ENCODE data around the gene FOXN1. TPM values are rescaled to one million over a fixed set of nuclear protein-coding genes. Genes with fewer than 3 reads are reported as not detected.

The FOXN1 gene
- total and polyA plus RNA-seq, 2 of the 13 experiments (the other 11 are each of a cell fraction or from before 2014, with no cell fraction given): 0.01 TPM; not detected in 1

DNA sequence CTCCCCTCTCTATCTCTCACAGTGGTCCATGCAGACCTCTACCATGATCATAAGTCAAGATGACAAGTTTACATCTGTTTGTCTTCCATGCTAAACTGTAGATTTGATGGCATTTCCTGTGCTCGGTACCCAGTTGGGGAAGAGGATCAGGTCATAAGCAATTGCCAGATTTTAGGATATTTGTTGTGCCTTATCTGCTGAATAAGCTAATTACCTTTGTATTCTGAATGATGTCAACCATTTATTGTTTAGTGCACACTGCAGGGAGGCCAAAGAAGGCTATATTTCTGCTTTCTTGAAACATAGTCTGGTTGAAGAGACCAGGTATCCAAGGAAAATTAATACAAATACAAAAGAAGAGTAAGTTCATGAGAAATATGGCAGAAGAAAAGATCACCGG lies 76.4 kb downstream of the FOXN1 start:
- BruUV-seq (replicated peaks): no TSS peak
- H2AFZ ChIP-seq (ENCODE audit: low read length): no peak overlapping the region
- peaks cover 48 to 84% of the 10 kb centered on the region in 2 experiments for H3K36me3 ChIP-seq (replicated peaks in 1 of 2; ENCODE audit: control insufficient read depth in 1 of 2, insufficient read depth in 2 of 2, low read length in 2 of 2)
- WGBS (ENCODE audit: low lambda C conversion rate): 93% methylated on average over 2 of the region's 2 CpGs
- TF ChIP-seq ZBTB1 (CRISPR knock-in tag; IDR thresholded peaks at IDR 0.05; ENCODE audit: borderline replicate concordance) (no peak), ZNF224 (CRISPR knock-in tag; IDR thresholded peaks at IDR 0.05) (no peak), ZNF569 (CRISPR knock-in tag; IDR thresholded peaks at IDR 0.05; ENCODE audit: borderline replicate concordance) (no peak), GATAD2A (CRISPR knock-in tag; IDR thresholded peaks at IDR 0.05) (no peak), ZNF772 (CRISPR knock-in tag; IDR thresholded peaks at IDR 0.05) (no peak), MAFK (conservative IDR thresholded peaks at IDR 0.05 in 1 of 2, IDR thresholded peaks at IDR 0.05 in 1 of 2; ENCODE audit: low read length in 2 of 2) (peak; percentile 62 to 71; a peak in 3 of 4 replicates), ZNF3 (CRISPR knock-in tag; IDR thresholded peaks at IDR 0.05) (no peak), ZNF770 (CRISPR knock-in tag; IDR thresholded peaks at IDR 0.05) (no peak), TEF (CRISPR knock-in tag; IDR thresholded peaks at IDR 0.05) (no peak), KDM3A (CRISPR knock-in tag; IDR thresholded peaks at IDR 0.05; ENCODE audit: low read depth) (no peak), RFXANK (CRISPR knock-in tag; IDR thresholded peaks at IDR 0.05) (no peak), ZNF572 (CRISPR knock-in tag; IDR thresholded peaks at IDR 0.05) (no peak), LBX2 (CRISPR knock-in tag; IDR thresholded peaks at IDR 0.05; ENCODE audit: borderline replicate concordance) (no peak), MAFF (IDR thresholded peaks at IDR 0.05; ENCODE audit: low read depth, low read length) (peak; percentile 62)
- TF ChIP-seq, protein P1, sequence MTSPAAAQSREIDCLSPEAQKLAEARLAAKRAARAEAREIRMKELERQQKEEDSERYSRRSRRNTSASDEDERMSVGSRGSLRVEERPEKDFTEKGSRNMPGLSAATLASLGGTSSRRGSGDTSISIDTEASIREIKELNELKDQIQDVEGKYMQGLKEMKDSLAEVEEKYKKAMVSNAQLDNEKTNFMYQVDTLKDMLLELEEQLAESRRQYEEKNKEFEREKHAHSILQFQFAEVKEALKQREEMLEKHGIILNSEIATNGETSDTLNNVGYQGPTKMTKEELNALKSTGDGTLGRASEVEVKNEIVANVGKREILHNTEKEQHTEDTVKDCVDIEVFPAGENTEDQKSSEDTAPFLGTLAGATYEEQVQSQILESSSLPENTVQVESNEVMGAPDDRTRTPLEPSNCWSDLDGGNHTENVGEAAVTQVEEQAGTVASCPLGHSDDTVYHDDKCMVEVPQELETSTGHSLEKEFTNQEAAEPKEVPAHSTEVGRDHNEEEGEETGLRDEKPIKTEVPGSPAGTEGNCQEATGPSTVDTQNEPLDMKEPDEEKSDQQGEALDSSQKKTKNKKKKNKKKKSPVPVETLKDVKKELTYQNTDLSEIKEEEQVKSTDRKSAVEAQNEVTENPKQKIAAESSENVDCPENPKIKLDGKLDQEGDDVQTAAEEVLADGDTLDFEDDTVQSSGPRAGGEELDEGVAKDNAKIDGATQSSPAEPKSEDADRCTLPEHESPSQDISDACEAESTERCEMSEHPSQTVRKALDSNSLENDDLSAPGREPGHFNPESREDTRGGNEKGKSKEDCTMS (CRISPR knock-in tag; conservative IDR thresholded peaks at IDR 0.05): no peak
- DNase-seq (ENCODE audit: low spot score): no peak
- POLR2A ChIA-PET: no interaction called here
- H3K9ac ChIP-seq (ENCODE audit: insufficient read depth, low read depth, low read length): no peak overlapping the region
- CTCF ChIA-PET (ENCODE audit: low intra/inter-chr PET ratio, low total read pairs): no interaction called here
- intact Hi-C loops (cut with micrococcal nuclease; ENCODE audit: unreplicated experiment): no loop called here
- no peak for FAIRE-seq
- no peaks in the 10 kb centered on the region for H3K79me2 ChIP-seq (ENCODE audit: insufficient read depth, low read length)
- no peaks in the 10 kb centered on the region for H3K9me3 ChIP-seq (ENCODE audit: low read length)
- H3K4me3 ChIP-seq (replicated peaks in 1 of 3; ENCODE audit: insufficient read depth in 1 of 3, low read depth in 2 of 3, low read length in 3 of 3): no peak overlapping the region
- H4K20me1 ChIP-seq (ENCODE audit: insufficient read depth, low read length): no peaks in the 10 kb centered on the region
- H3K4me1 ChIP-seq (ENCODE audit: insufficient read depth, low read length): peaks cover 2% of the 10 kb centered on the region
- H3K27me3 ChIP-seq (ENCODE audit: control insufficient read depth in 1 of 2, insufficient read depth in 2 of 2, low read length in 2 of 2): no peaks in the 10 kb centered on the region
- H3K4me2 ChIP-seq (ENCODE audit: low read depth, low read length): no peak overlapping the region
- in situ Hi-C loops (cut with HindIII; ENCODE audit: extremely low pct_ligation_motif_present, low pct_unique_long_range_greater_than_20kb): no loop called here
- ATAC-seq: no peak
- no peak overlapping the region for H3K27ac ChIP-seq (ENCODE audit: extremely low read length, insufficient read depth, low read length)

Measured in HepG2 (cell line).